Heart right ventricle (tissue), 16 donors: ENCODE results near the gene ATL3. TPM values are rescaled to one million over a fixed set of nuclear protein-coding genes. Genes with fewer than 3 reads are reported as not detected.
"Not testable (repeated sequence)": the region's sequence is repeated elsewhere in the genome, so short reads cannot be mapped to it uniquely, and the experiment has no call there.

Source experiments
- ATAC-seq, 8 donors: fragments of 200-7000 bp; cut with Tn5 transposase; one replicate each; pipeline ENCODE4 v1.9.1; 2020; ENCODE audit warnings: mild to moderate bottlenecking in 8 of 8, moderate library complexity in 8 of 8, moderate number of reproducible peaks in 1 of 8
- DNase-seq, 2 donors: peaks; one replicate each; pipeline ENCODE4 v3.0.0-alpha.2; 2020
- H3K27ac ChIP-seq, 10 donors: fragments of 200-600 bp; sonication (generic) in 2 of 10; one replicate each; pipeline versions ENCODE4 v1.5.0 to v1.8.0; 2020 to 2022; ENCODE audit warnings: mild to moderate bottlenecking in 3 of 10
- H3K27me3 ChIP-seq, 7 donors: fragments of 200-600 bp; one replicate each; pipeline ENCODE4 v1.8.0; 2021 to 2022; ENCODE audit warnings: mild to moderate bottlenecking in 2 of 7
- H3K36me3 ChIP-seq, 9 donors: fragments of 200-600 bp; sonication (generic) in 1 of 9; one replicate each; pipeline versions ENCODE4 v1.5.0 to v1.8.0; 2020 to 2022; ENCODE audit warnings: mild to moderate bottlenecking in 2 of 9
- H3K4me1 ChIP-seq, 9 donors: fragments of 200-600 bp; sonication (generic) in 1 of 9; one replicate each; pipeline versions ENCODE4 v1.5.0 to v1.8.0; 2020 to 2022; ENCODE audit warnings: mild to moderate bottlenecking in 4 of 9
- H3K4me3 ChIP-seq, 10 donors: fragments of 200-600 bp; sonication (generic) in 2 of 10; one replicate each; pipeline versions ENCODE4 v1.5.0 to v1.8.0; 2020 to 2022; ENCODE audit warnings: mild to moderate bottlenecking in 7 of 10, moderate library complexity in 2 of 10
- H3K9me3 ChIP-seq, 11 donors: fragments of 200-600 bp in 10 of 11; sonication (generic) in 2 of 11; one replicate each; pipeline versions ENCODE4 v1.5.0 to v1.8.0; 2013 to 2022; ENCODE audit warnings: mild to moderate bottlenecking in 2 of 11, control low read depth in 1 of 11, moderate library complexity in 1 of 11
- CTCF ChIP-seq, 9 donors: fragments of 200-600 bp; sonication (generic) in 2 of 9; IDR thresholded peaks; one replicate each; pipeline versions ENCODE4 v1.5.0 to v1.8.0; 2021 to 2022; ENCODE audit warnings: antibody characterized with exemption in 9 of 9, mild to moderate bottlenecking in 5 of 9, moderate library complexity in 1 of 9
- WGBS, 2 donors: extraction: QIAGEN DNeasy Blood & Tissue Kit; methylation state at CpG; one replicate each; pipeline ENCODE4 v1.1.7; 2013; ENCODE audit warnings: inconsistent platforms in 1 of 2; 5-methylcytosine and 5-hydroxymethylcytosine counted together
- intact Hi-C, 10 donors: fragments of 100-400 bp; cut with DNase I; formaldehyde crosslinking; loops; one replicate each; pipeline versions ENCODE4 v1.11.1 to v1.14.2; 2022
- polyA plus RNA-seq, 2 donors: library from polyadenylated mRNA; stranded (reverse); fragments of 200-250 nt; gene quantifications; one replicate each; pipeline ENCODE4 v1.2.3, GENCODE V29; 2013
- total RNA-seq, 10 donors: library from RNA; stranded (reverse); fragmentation: NEBNext Ultra II Directional in 3 of 10; extraction: Animal tissue kit (Norgen Biotek cat#: 25700) in 3 of 10; gene quantifications; one replicate each; pipeline versions ENCODE4 v1.2.1 to v1.2.4, GENCODE V29; 2021 to 2023
- donor health status: Arrhythmogenic right ventricular cardiomyopathy.
- donor health status: ischemic (EF 13 %, LVEDD 7.1; RV severe dilation, severe dysfunction).
- donor health status: healthy with polysubstance abuse.
- donor health status: DM: no; HTN: yes; CAD: no.
- donor health status: DM: no; HTN: no; CAD: no.
- donor health status: ischemic (EF 25% LVEDD 6.9; RV normal size, moderate dysfunction).
- donor health status: ischemic (EF 25% LVEDD 5.7; RV mildly dilated, moderate dysfunction).
- donor health status: healthy.
- donor health status: DM: yes; HTN: yes; CAD: no.
- donor health status: Ischemic cardiomyopathy.
- donor health status: ischemic (EF 35%, LVEDD 5.7; RV mildly dilated, moderate dysfunction).
- donor health status: nonischemic (EF 11% LVEDD 7.7; RV severe dilation, severe dysfunction).
- donor health status: DM: yes; HTN: yes; CAD: no.
- donor health status: PGD.
- donor health status: ischemic (EF 29% LVEDD 5.4; RV normal size, mild dysfunction).
- donor health status: nonischemic (EF 23%, LVEDD 6.1; RV moderate dilation, normal function).

Gene ATL3
- total and polyA plus RNA-seq, 12 donors, result 5.9 to 22.2 (median 12.3) TPM

- Histone ChIP-seq H3K27ac (peak overlapping the region in 1 of 10 donors; percentile 20), H3K4me3 (no peak overlapping the region), H3K9me3 (no peaks in the 10 kb centered on the region), H3K36me3 (no peaks in the 10 kb centered on the region), H3K4me1 (peaks cover 0 to 22% (median 0%) of the 10 kb centered on the region in 9 donors), H3K27me3 (no peaks in the 10 kb centered on the region)
- DNase-seq (no peak), ATAC-seq (peak in 3 of 8 donors; percentile 20 to 55 (median 25))
- no peak for TF ChIP-seq CTCF (IDR thresholded peaks at IDR 0.05)
- 79 to 100% methylated on average over 1 of the region's 1 CpG for WGBS, 2 donors
- intact Hi-C loops, result loop anchor here in 2 of 10 donors (5.0 to 10.0 kb wide), 2 partner anchors 56 to 129 kb away; partner anchors contain the start of genes PLAAT2 (in 1 of the 2) and PLAAT5 (in 1 of the 2)
These were observed 50.1 kb downstream of the ATL3 start for GRCh38 chr11:63621071-63621470.

- Histone ChIP-seq H3K36me3 (no peaks in the 10 kb centered on the region), H3K9me3 (no peaks in the 10 kb centered on the region), H3K27ac (no peak overlapping the region), H3K4me1 (peaks cover 0 to 22% (median 0%) of the 10 kb centered on the region in 9 donors), H3K27me3 (no peaks in the 10 kb centered on the region), H3K4me3 (no peak overlapping the region)
- TF ChIP-seq CTCF (IDR thresholded peaks at IDR 0.05), result no peak
- WGBS, 2 donors, result 45 to 53% methylated on average over 6 of the region's 6 CpGs
- intact Hi-C loops, result loop anchor here in 3 of 10 donors (5.0 to 10.0 kb wide), 3 partner anchors 55 to 128 kb away; partner anchors contain the start of genes PLAAT2 (in 1 of the 3), PLAAT4 (in 1 of the 3) and PLAAT5 (in 1 of the 3)
- DNase-seq (no peak), ATAC-seq (no peak)
These were observed 51.2 kb downstream of the ATL3 start for GRCh38 chr11:63619967-63620366.

GRCh38 chr11:63617686-63618085 is 53.5 kb downstream of the ATL3 start:
- H3K27ac ChIP-seq, ATAC-seq, H3K9me3 ChIP-seq, H3K4me3 ChIP-seq, DNase-seq, H3K36me3 ChIP-seq: not testable (repeated sequence)
- peaks cover 0 to 32% (median 9%) of the 10 kb centered on the region in 9 donors for H3K4me1 ChIP-seq
- intact Hi-C loops, result loop anchor here in 1 of 10 donors (10.0 kb wide), 1 partner anchor 83 kb away; the partner anchor contains the start of gene PLAAT4
- H3K27me3 ChIP-seq, result peaks cover 0 to 20% (median 0%) of the 10 kb centered on the region in 7 donors
- WGBS, 2 donors, result 82 to 89% methylated on average over 5 of the region's 5 CpGs

GRCh38 chr11:63616953-63617352 is 54.2 kb downstream of the ATL3 start:
- no peak for ATAC-seq
- Histone ChIP-seq H3K4me1 (peaks cover 0 to 40% (median 16%) of the 10 kb centered on the region in 9 donors), H3K36me3 (no peaks in the 10 kb centered on the region), H3K27me3 (peaks cover 0 to 21% (median 0%) of the 10 kb centered on the region in 7 donors), H3K4me3 (no peak overlapping the region), H3K9me3 (no peaks in the 10 kb centered on the region), H3K27ac (no peak overlapping the region)
- no peak for TF ChIP-seq CTCF (IDR thresholded peaks at IDR 0.05)
- WGBS, 2 donors, result 84 to 92% methylated on average over 3 of the region's 3 CpGs
- intact Hi-C loops, result loop anchor here in 1 of 10 donors (10.0 kb wide), 1 partner anchor 82 kb away; the partner anchor contains the start of gene PLAAT4
- no peak for DNase-seq

GRCh38 chr11:63614136-63614671 is 57.0 kb downstream of the ATL3 start, which contains the start of gene PLAAT3:
Gene PLAAT3 (minus strand): TSS chr11:63614433. CDS start chr11:63614014, 419 bp downstream.
- Histone ChIP-seq H3K9me3 (no peaks in the 10 kb centered on the region), H3K36me3 (no peaks in the 10 kb centered on the region), H3K4me1 (peaks cover 7 to 47% (median 43%) of the 10 kb centered on the region in 9 donors), H3K27ac (peak within 1 kb of the TSS; percentile 80 to 96 (median 89)), H3K4me3 (peak within 1 kb of the TSS; percentile 63 to 95 (median 79)), H3K27me3 (peaks cover 0 to 21% (median 0%) of the 10 kb centered on the region in 7 donors)
- TF ChIP-seq CTCF (IDR thresholded peaks at IDR 0.05), result peak in 1 of 9 donors; percentile 11
- DNase-seq (peak; percentile 82 to 90), ATAC-seq (peak; percentile 90 to 96 (median 92))
- 0% methylated on average over 46 to 53 of the region's 53 CpGs for WGBS, 2 donors
- intact Hi-C loops, result loop anchor here in 3 of 10 donors (1.0 to 10.0 kb wide), 4 partner anchors 37 to 79 kb away; partner anchors contain the start of gene PLAAT4 (in 1 of the 3)
